Measurements from ENCODE around the gene SEMA7A.

DNA sequence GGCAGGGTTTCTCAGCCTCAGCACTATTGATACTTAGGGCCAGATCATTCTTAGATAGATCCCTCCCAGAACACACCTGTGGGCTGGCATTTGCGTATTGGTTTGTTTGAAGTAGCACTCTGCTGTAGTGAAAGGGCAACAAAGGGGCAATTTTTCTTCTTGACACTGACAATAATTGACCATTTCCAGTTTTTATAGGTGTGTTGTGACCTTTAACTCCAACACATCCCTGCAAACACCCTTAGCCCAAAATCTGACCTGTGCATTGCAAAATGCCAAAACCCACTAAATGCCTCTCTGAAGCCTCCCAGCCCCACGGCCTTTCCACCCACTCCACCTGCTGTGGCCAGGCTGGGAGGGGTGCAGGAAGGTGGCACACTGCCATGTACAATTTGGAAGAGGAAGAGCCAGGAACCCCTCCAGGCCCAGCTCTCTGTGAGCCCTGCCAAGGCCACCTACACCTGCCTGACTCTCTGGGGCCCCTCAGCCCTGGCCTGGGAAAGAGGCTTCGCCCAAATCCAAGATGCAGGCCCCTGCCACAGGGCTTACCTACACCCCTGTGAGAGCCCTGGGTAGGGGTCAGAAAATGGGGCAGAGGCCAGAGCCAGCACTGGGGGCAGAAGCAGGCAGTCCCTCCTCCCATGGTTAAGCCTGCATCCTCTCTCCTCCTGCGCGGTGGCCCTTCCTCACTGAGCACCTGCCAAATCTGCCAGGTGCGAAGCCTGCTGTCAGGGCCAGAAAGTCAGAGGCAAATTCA, 56.8 kb downstream of the SEMA7A start:
- TF ChIP-seq BHLHE40 (IDR thresholded peaks at IDR 0.05; ENCODE audit: low read length) = no peak
- no peak for TF ChIP-seq GABPA (tag; conservative IDR thresholded peaks at IDR 0.05; ENCODE audit: low read depth)
- TF ChIP-seq, protein P1, sequence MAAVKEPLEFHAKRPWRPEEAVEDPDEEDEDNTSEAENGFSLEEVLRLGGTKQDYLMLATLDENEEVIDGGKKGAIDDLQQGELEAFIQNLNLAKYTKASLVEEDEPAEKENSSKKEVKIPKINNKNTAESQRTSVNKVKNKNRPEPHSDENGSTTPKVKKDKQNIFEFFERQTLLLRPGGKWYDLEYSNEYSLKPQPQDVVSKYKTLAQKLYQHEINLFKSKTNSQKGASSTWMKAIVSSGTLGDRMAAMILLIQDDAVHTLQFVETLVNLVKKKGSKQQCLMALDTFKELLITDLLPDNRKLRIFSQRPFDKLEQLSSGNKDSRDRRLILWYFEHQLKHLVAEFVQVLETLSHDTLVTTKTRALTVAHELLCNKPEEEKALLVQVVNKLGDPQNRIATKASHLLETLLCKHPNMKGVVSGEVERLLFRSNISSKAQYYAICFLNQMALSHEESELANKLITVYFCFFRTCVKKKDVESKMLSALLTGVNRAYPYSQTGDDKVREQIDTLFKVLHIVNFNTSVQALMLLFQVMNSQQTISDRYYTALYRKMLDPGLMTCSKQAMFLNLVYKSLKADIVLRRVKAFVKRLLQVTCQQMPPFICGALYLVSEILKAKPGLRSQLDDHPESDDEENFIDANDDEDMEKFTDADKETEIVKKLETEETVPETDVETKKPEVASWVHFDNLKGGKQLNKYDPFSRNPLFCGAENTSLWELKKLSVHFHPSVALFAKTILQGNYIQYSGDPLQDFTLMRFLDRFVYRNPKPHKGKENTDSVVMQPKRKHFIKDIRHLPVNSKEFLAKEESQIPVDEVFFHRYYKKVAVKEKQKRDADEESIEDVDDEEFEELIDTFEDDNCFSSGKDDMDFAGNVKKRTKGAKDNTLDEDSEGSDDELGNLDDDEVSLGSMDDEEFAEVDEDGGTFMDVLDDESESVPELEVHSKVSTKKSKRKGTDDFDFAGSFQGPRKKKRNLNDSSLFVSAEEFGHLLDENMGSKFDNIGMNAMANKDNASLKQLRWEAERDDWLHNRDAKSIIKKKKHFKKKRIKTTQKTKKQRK (IDR thresholded peaks at IDR 0.05; ENCODE audit: borderline replicate concordance, low read depth, low read length) = no peak
- TF ChIP-seq, protein P2, sequence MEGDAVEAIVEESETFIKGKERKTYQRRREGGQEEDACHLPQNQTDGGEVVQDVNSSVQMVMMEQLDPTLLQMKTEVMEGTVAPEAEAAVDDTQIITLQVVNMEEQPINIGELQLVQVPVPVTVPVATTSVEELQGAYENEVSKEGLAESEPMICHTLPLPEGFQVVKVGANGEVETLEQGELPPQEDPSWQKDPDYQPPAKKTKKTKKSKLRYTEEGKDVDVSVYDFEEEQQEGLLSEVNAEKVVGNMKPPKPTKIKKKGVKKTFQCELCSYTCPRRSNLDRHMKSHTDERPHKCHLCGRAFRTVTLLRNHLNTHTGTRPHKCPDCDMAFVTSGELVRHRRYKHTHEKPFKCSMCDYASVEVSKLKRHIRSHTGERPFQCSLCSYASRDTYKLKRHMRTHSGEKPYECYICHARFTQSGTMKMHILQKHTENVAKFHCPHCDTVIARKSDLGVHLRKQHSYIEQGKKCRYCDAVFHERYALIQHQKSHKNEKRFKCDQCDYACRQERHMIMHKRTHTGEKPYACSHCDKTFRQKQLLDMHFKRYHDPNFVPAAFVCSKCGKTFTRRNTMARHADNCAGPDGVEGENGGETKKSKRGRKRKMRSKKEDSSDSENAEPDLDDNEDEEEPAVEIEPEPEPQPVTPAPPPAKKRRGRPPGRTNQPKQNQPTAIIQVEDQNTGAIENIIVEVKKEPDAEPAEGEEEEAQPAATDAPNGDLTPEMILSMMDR (IDR thresholded peaks at IDR 0.05 in 2 of 3, conservative IDR thresholded peaks at IDR 0.05 in 1 of 3; ENCODE audit: insufficient read depth in 2 of 3, low read depth in 1 of 3, low read length in 3 of 3) = no peak
- TF ChIP-seq HDAC8 (tag; IDR thresholded peaks at IDR 0.05) = no peak
- TF ChIP-seq JUN (IDR thresholded peaks at IDR 0.05; ENCODE audit: borderline replicate concordance, low read depth, low read length) = no peak
- TF ChIP-seq JUN (CRISPR knock-in tag; IDR thresholded peaks at IDR 0.05; ENCODE audit: borderline replicate concordance) = no peak
- no peak for TF ChIP-seq PHF20 (IDR thresholded peaks at IDR 0.05; ENCODE audit: partially characterized antibody)
- no peak for TF ChIP-seq CHCHD3 (CRISPR knock-in tag; IDR thresholded peaks at IDR 0.05)
- TF ChIP-seq GTF2F1 (IDR thresholded peaks at IDR 0.05; ENCODE audit: low read depth, low read length) = no peak
- no peak for TF ChIP-seq POLR2A (conservative IDR thresholded peaks at IDR 0.05)
- no peak for TF ChIP-seq MYNN (IDR thresholded peaks at IDR 0.05)
- no peak for TF ChIP-seq MYNN (CRISPR knock-in tag; IDR thresholded peaks at IDR 0.05)
- TF ChIP-seq MAFF (IDR thresholded peaks at IDR 0.05; ENCODE audit: low read length) = no peak
- TF ChIP-seq, protein P3, sequence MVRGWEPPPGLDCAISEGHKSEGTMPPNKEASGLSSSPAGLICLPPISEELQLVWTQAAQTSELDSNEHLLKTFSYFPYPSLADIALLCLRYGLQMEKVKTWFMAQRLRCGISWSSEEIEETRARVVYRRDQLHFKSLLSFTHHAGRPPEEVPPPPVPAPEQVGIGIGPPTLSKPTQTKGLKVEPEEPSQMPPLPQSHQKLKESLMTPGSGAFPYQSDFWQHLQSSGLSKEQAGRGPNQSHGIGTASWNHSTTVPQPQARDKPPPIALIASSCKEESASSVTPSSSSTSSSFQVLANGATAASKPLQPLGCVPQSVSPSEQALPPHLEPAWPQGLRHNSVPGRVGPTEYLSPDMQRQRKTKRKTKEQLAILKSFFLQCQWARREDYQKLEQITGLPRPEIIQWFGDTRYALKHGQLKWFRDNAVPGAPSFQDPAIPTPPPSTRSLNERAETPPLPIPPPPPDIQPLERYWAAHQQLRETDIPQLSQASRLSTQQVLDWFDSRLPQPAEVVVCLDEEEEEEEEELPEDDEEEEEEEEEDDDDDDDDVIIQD (CRISPR knock-in tag; IDR thresholded peaks at IDR 0.05) = no peak
- TF ChIP-seq ZBTB7A (IDR thresholded peaks at IDR 0.05; ENCODE audit: borderline replicate concordance, control insufficient read depth, low read depth, low read length) = no peak

Measured in K562 (cell line).